Activated CD4-positive, alpha-beta T cell treated with anti-CD3 and anti-CD28 coated beads for 1 hour (primary cell): ENCODE results near the gene ZNHIT2.
"Not testable (repeated sequence)": the region's sequence is repeated elsewhere in the genome, so short reads cannot be mapped to it uniquely, and the experiment has no call there.

Experiments used
- DNase-seq: peaks from one replicate; pipeline ENCODE4 v3.0.0-alpha.2; 2020

Gene ZNHIT2

GRCh38 chr11:65117206-65118096 is at the start of gene ZNHIT2:
ZNHIT2 (minus strand) TSS chr11:65117701; CDS start chr11:65117653, 48 bp downstream.
- DNase-seq = peak; percentile 100

GRCh38 chr11:65166893-65167292 is 49.4 kb upstream of the ZNHIT2 start:
- DNase-seq = no peak

GRCh38 chr11:65165410-65166317 is 48.2 kb upstream of the ZNHIT2 start:
- DNase-seq = no peak

GRCh38 chr11:65163684-65164083 is 46.2 kb upstream of the ZNHIT2 start:
- DNase-seq = no peak

GRCh38 chr11:65160643-65161042 is 43.1 kb upstream of the ZNHIT2 start:
- DNase-seq = no peak

- no peak for DNase-seq
Observed at GRCh38 chr11:65159012-65159411, 41.5 kb upstream of the ZNHIT2 start.

GRCh38 chr11:65157336-65157735 is 39.8 kb upstream of the ZNHIT2 start:
- DNase-seq = no peak

- no peak for DNase-seq
Observed at GRCh38 chr11:65156926-65157325, 39.4 kb upstream of the ZNHIT2 start.

- no peak for DNase-seq
Observed at GRCh38 chr11:65156256-65156655, 38.8 kb upstream of the ZNHIT2 start.

GRCh38 chr11:65152122-65152521 is 34.6 kb upstream of the ZNHIT2 start:
- no peak for DNase-seq

- no peak for DNase-seq
Observed at GRCh38 chr11:65151331-65151899, 33.9 kb upstream of the ZNHIT2 start.

GRCh38 chr11:65150509-65151299 is 33.2 kb upstream of the ZNHIT2 start:
- no peak for DNase-seq

GRCh38 chr11:65150131-65150508 is 32.6 kb upstream of the ZNHIT2 start:
- DNase-seq = not testable (repeated sequence)

- DNase-seq = no peak
Observed at GRCh38 chr11:65148657-65149056, 31.2 kb upstream of the ZNHIT2 start.

GRCh38 chr11:65147352-65148075 is 30.0 kb upstream of the ZNHIT2 start:
- DNase-seq = no peak

- DNase-seq = no peak
Observed at GRCh38 chr11:65141896-65142494, 24.5 kb upstream of the ZNHIT2 start.

- DNase-seq = no peak
Observed at GRCh38 chr11:65136515-65137096, 19.1 kb upstream of the ZNHIT2 start.

- no peak for DNase-seq
Observed at GRCh38 chr11:65135633-65136145, 18.2 kb upstream of the ZNHIT2 start.

GRCh38 chr11:65134952-65135632 is 17.6 kb upstream of the ZNHIT2 start:
- DNase-seq = peak; percentile 73
